Spleen (tissue), 11 donors: ENCODE measurements around the gene HMGN1. TPM values are rescaled to one million over a fixed set of nuclear protein-coding genes. Genes with fewer than 3 reads are reported as not detected.

Experiments used
- DNase-seq: peaks from one replicate; pipeline ENCODE4 v3.0.0-alpha.2; 2020
- H3K27ac ChIP-seq, 8 donors: fragments of 200-600 bp; sonication (generic) in 7 of 8; 1 replicate in 4 of 8; 2 replicates in 4 of 8; pipeline versions ENCODE4 v1.5.0 to v1.8.0; 2016 to 2021; ENCODE audit warnings: inconsistent platforms in 4 of 8, mild to moderate bottlenecking in 4 of 8, moderate library complexity in 1 of 8
- H3K27me3 ChIP-seq, 7 donors: fragments of 200-600 bp; sonication (generic) in 6 of 7; replicated peaks in 1 of 7; 1 replicate in 4 of 7; 2 replicates in 3 of 7; pipeline versions ENCODE4 v1.5.0 to v1.8.0; 2016 to 2021; ENCODE audit warnings: inconsistent platforms in 3 of 7, mild to moderate bottlenecking in 1 of 7
- H3K36me3 ChIP-seq, 6 donors: fragments of 200-600 bp; sonication (generic) in 5 of 6; 1 replicate in 4 of 6; 2 replicates in 2 of 6; pipeline versions ENCODE4 v1.5.0 to v1.8.0; 2016 to 2021; ENCODE audit warnings: inconsistent platforms in 2 of 6
- H3K4me1 ChIP-seq, 6 donors: fragments of 200-600 bp; sonication (generic) in 5 of 6; 1 replicate in 3 of 6; 2 replicates in 3 of 6; pipeline versions ENCODE4 v1.5.0 to v1.8.0; 2016 to 2021; ENCODE audit warnings: inconsistent platforms in 3 of 6
- H3K4me3 ChIP-seq, 8 donors: fragments of 200-600 bp; sonication (generic) in 7 of 8; 1 replicate in 4 of 8; 2 replicates in 4 of 8; pipeline versions ENCODE4 v1.5.0 to v1.8.0; 2016 to 2021; ENCODE audit warnings: inconsistent platforms in 4 of 8, mild to moderate bottlenecking in 4 of 8, moderate library complexity in 2 of 8
- H3K9me3 ChIP-seq, 8 donors: fragments of 200-600 bp; sonication (generic) in 7 of 8; 1 replicate in 4 of 8; 2 replicates in 4 of 8; pipeline versions ENCODE4 v1.5.0 to v1.8.0; 2016 to 2021; ENCODE audit warnings: inconsistent platforms in 4 of 8
- POLR2A ChIP-seq, 3 donors: fragments of 450-650 bp; IDR thresholded peaks; one replicate each; pipeline ENCODE4 v1.5.1; 2017; ENCODE audit warnings: antibody characterized with exemption in 3 of 3, mild to moderate bottlenecking in 1 of 3
- POLR2AphosphoS5 ChIP-seq, 3 donors: sonication (generic); formaldehyde crosslinking; IDR thresholded peaks; one replicate each; pipeline ENCODE4 v1.5.1; 2017; ENCODE audit warnings: antibody characterized with exemption in 3 of 3
- WGBS, 5 donors: extraction: QIAGEN DNeasy Blood & Tissue Kit in 3 of 5; methylation state at CpG; one replicate each; pipeline versions ENCODE4 v1.1.5 to v1.1.7; 2013 to 2018; 5-methylcytosine and 5-hydroxymethylcytosine counted together
- intact Hi-C: fragments of 100-400 bp; cut with DNase I; formaldehyde crosslinking; loops from one replicate; pipeline ENCODE4 v1.15.0; 2023; ENCODE audit warnings: low total_unique reads
- polyA plus RNA-seq, 3 donors: library from polyadenylated mRNA; stranded (reverse); fragments of 200-250 nt; gene quantifications; one replicate each; pipeline ENCODE4 v1.2.1, GENCODE V29; 2013
- total RNA-seq, 7 donors: library from RNA; depleted of rRNA in 3 of 7; stranded (reverse); fragments of >200 nt in 3 of 7; fragmentation: NEBNext Ultra II Directional in 4 of 7; extraction: Animal tissue kit (Norgen Biotek cat#: 25700) in 4 of 7; gene quantifications; one replicate each; pipeline versions ENCODE4 v1.1.0 to v1.2.1, GENCODE V29; 2016 to 2021
- TF ChIP-seq, protein P1 (sequence below), 11 experiments: fragments of 200-600 bp in 7 of 11; fragments of 450-650 bp in 4 of 11; sonication (generic) in 4 of 11; IDR thresholded peaks in 8 of 11; conservative IDR thresholded peaks in 3 of 11; 1 replicate in 7 of 11; 2 replicates in 4 of 11; pipeline versions ENCODE4 v1.4.0 to v1.8.0; 2016 to 2021; ENCODE audit warnings: antibody characterized with exemption in 11 of 11, inconsistent platforms in 4 of 11, mild to moderate bottlenecking in 1 of 11
- donor health status: healthy with polysubstance abuse.
- donor health status: DM: no; HTN: no; CAD: no; lungs with moderate emphysema.
- donor health status: DM: no; HTN: no; CAD: no.
- donor health status: Bipolar disorder and iron deficiency.
- donor health status: healthy.
- donor health status: DM: no; HTN: no; CAD: no.
- donor health status: DM: yes; HTN: yes; CAD: no.

The HMGN1 gene
- total and polyA plus RNA-seq, 10 donors = 101 to 276 (median 172) TPM

- H3K27me3 ChIP-seq = no peaks in the 10 kb centered on the region
- no peak overlapping the region for H3K27ac ChIP-seq
- H3K36me3 ChIP-seq = peaks cover 5 to 64% (median 31%) of the 10 kb centered on the region in 6 donors
- H3K4me1 ChIP-seq = peaks cover 10 to 45% (median 38%) of the 10 kb centered on the region in 6 donors
- intact Hi-C loops = loop anchor here (5.0 kb wide), 1 partner anchor 42 kb away; no protein-coding TSS in a partner anchor
- 89 to 93% (median 92%) methylated on average over 5 of the region's 5 CpGs for WGBS, 5 donors
- H3K9me3 ChIP-seq = no peaks in the 10 kb centered on the region
- no peak overlapping the region for H3K4me3 ChIP-seq
- TF ChIP-seq, protein P1, sequence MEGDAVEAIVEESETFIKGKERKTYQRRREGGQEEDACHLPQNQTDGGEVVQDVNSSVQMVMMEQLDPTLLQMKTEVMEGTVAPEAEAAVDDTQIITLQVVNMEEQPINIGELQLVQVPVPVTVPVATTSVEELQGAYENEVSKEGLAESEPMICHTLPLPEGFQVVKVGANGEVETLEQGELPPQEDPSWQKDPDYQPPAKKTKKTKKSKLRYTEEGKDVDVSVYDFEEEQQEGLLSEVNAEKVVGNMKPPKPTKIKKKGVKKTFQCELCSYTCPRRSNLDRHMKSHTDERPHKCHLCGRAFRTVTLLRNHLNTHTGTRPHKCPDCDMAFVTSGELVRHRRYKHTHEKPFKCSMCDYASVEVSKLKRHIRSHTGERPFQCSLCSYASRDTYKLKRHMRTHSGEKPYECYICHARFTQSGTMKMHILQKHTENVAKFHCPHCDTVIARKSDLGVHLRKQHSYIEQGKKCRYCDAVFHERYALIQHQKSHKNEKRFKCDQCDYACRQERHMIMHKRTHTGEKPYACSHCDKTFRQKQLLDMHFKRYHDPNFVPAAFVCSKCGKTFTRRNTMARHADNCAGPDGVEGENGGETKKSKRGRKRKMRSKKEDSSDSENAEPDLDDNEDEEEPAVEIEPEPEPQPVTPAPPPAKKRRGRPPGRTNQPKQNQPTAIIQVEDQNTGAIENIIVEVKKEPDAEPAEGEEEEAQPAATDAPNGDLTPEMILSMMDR (IDR thresholded peaks at IDR 0.05 in 8 of 11, conservative IDR thresholded peaks at IDR 0.05 in 3 of 11) = no peak
- TF ChIP-seq POLR2AphosphoS5 (IDR thresholded peaks at IDR 0.05) = no peak
- no peak for TF ChIP-seq POLR2A (IDR thresholded peaks at IDR 0.05)
- no peak for DNase-seq
Observed at GRCh38 chr21:39344848-39345247, 4.0 kb downstream of the HMGN1 start.

DNA sequence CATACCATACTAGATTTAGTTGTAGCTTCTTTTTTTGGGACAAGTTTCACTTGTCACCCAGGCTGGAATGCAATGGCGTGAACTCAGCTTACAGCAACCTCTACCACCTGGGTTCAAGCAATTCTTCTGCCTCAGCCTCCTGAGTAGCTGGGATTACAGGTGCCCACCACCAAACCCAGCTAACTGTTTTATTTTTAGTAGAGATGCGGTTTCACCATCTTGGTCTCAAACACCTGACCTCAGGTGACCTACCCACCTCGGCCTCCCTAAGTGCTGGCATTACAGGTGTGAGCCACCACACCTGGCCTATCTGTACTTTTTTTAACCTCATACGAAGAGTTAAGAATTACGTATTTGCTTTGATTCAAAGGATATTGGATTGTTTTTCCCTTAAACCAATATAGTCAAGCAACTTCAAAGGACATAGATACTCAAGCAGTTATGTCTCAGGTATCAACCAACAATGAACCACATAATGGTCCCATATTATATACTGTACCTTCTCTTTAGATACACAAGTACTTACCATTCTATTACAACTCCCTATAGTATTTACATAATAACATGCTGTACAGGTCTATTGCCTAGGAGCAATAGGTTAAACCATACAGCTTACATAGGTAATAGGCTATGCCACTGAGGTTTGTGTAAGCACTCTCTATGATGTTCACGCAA is 7.5 kb downstream of the HMGN1 start:
- intact Hi-C loops = no loop called here
- TF ChIP-seq POLR2A (IDR thresholded peaks at IDR 0.05) (no peak), POLR2AphosphoS5 (IDR thresholded peaks at IDR 0.05) (no peak)
- TF ChIP-seq, protein P1 (IDR thresholded peaks at IDR 0.05 in 8 of 11, conservative IDR thresholded peaks at IDR 0.05 in 3 of 11) = no peak
- WGBS, 5 donors = 90 to 98% (median 94%) methylated on average over 6 of the region's 6 CpGs
- Histone ChIP-seq H3K9me3 (no peaks in the 10 kb centered on the region), H3K27ac (no peak overlapping the region), H3K4me1 (peaks cover 8 to 23% (median 18%) of the 10 kb centered on the region in 6 donors), H3K36me3 (peaks cover 5 to 61% (median 31%) of the 10 kb centered on the region in 6 donors), H3K27me3 (no peaks in the 10 kb centered on the region), H3K4me3 (no peak overlapping the region)
- no peak for DNase-seq

- intact Hi-C loops = no loop called here
- TF ChIP-seq POLR2AphosphoS5 (IDR thresholded peaks at IDR 0.05) (no peak), POLR2A (IDR thresholded peaks at IDR 0.05) (no peak)
- TF ChIP-seq, protein P1 (IDR thresholded peaks at IDR 0.05 in 8 of 11, conservative IDR thresholded peaks at IDR 0.05 in 3 of 11) = no peak
- Histone ChIP-seq H3K4me3 (no peak overlapping the region), H3K9me3 (no peaks in the 10 kb centered on the region), H3K36me3 (peaks cover 5 to 54% (median 31%) of the 10 kb centered on the region in 6 donors), H3K27me3 (no peaks in the 10 kb centered on the region), H3K27ac (no peak overlapping the region), H3K4me1 (peaks cover under 1 to 16% (median 11%) of the 10 kb centered on the region in 6 donors)
- no peak for DNase-seq
- 89 to 95% (median 90%) methylated on average over 6 of the region's 6 CpGs for WGBS, 5 donors
Observed at GRCh38 chr21:39340687-39341086, 8.2 kb downstream of the HMGN1 start.

GRCh38 chr21:39339231-39339630 is 9.7 kb downstream of the HMGN1 start:
- no peak overlapping the region for H3K27ac ChIP-seq
- no peak overlapping the region for H3K4me3 ChIP-seq
- H3K27me3 ChIP-seq = no peaks in the 10 kb centered on the region
- intact Hi-C loops = no loop called here
- peaks cover 5 to 39% (median 28%) of the 10 kb centered on the region in 6 donors for H3K36me3 ChIP-seq
- H3K4me1 ChIP-seq = peaks cover 0 to 4% (median under 1%) of the 10 kb centered on the region in 6 donors
- 87 to 92% (median 91%) methylated on average over 2 of the region's 2 CpGs for WGBS, 5 donors
- TF ChIP-seq POLR2A (IDR thresholded peaks at IDR 0.05) (no peak), POLR2AphosphoS5 (IDR thresholded peaks at IDR 0.05) (no peak)
- TF ChIP-seq, protein P1 (IDR thresholded peaks at IDR 0.05 in 8 of 11, conservative IDR thresholded peaks at IDR 0.05 in 3 of 11) = no peak
- DNase-seq = no peak
- no peaks in the 10 kb centered on the region for H3K9me3 ChIP-seq
